ENCODE results near the gene FAM9B. TPM values are rescaled to one million over a fixed set of nuclear protein-coding genes. Genes with fewer than 3 reads are reported as not detected.
"Not testable (repeated sequence)": the region's sequence is repeated elsewhere in the genome, so short reads cannot be mapped to it uniquely, and the experiment has no call there.

The FAM9B gene
- not detected for polyA plus RNA-seq (2013, experiment 1 of 2; ENCODE audit: insufficient read length)
- not detected for polyA plus RNA-seq (2013, experiment 2 of 2; ENCODE audit: insufficient read length)

- no peak for DNase-seq
These were observed at the start of gene FAM9B for GRCh38 chrX:9033989-9034388. Gene FAM9B, minus strand, starts transcription at chrX:9034127. Its CDS starts 1,141 bp downstream, at chrX:9032986.

- no peak for DNase-seq
These were observed 47.3 kb upstream of the FAM9B start for GRCh38 chrX:9081271-9081670.

- DNase-seq: no peak
These were observed 40.4 kb upstream of the FAM9B start for GRCh38 chrX:9074326-9074725.

GRCh38 chrX:9072281-9072680 lies 38.4 kb upstream of the FAM9B start:
- no peak for DNase-seq

- peak; percentile 15 for DNase-seq
These were observed 37.2 kb upstream of the FAM9B start for GRCh38 chrX:9071031-9071650.

GRCh38 chrX:9069573-9069972 lies 35.6 kb upstream of the FAM9B start:
- no peak for DNase-seq

- DNase-seq: no peak
These were observed 30.8 kb upstream of the FAM9B start for GRCh38 chrX:9064694-9065093.

- DNase-seq: no peak
These were observed 28.7 kb upstream of the FAM9B start for GRCh38 chrX:9062641-9063040.

GRCh38 chrX:9055354-9055753 lies 21.4 kb upstream of the FAM9B start:
- DNase-seq: no peak

- DNase-seq: no peak
These were observed 18.2 kb upstream of the FAM9B start for GRCh38 chrX:9052081-9052480.

GRCh38 chrX:9050331-9050730 lies 16.4 kb upstream of the FAM9B start:
- DNase-seq: no peak

GRCh38 chrX:9048801-9049200 lies 14.9 kb upstream of the FAM9B start:
- DNase-seq: no peak

- no peak for DNase-seq
These were observed 4.3 kb upstream of the FAM9B start for GRCh38 chrX:9038244-9038643.

GRCh38 chrX:9037296-9037695 lies 3.4 kb upstream of the FAM9B start:
- no peak for DNase-seq

- no peak for DNase-seq
These were observed 341 bp downstream of the FAM9B start for GRCh38 chrX:9033586-9033985.

GRCh38 chrX:9033179-9033578 lies 748 bp downstream of the FAM9B start:
- no peak for DNase-seq

GRCh38 chrX:9023293-9023692 lies 10.6 kb downstream of the FAM9B start:
- DNase-seq: no peak

GRCh38 chrX:9019151-9019550 lies 14.8 kb downstream of the FAM9B start:
- DNase-seq: peak; percentile 13

GRCh38 chrX:9018332-9018731 lies 15.6 kb downstream of the FAM9B start:
- DNase-seq: not testable (repeated sequence)

GRCh38 chrX:9003041-9003440 lies 30.9 kb downstream of the FAM9B start:
- DNase-seq: no peak

- peak; percentile 22 for DNase-seq
These were observed 45.5 kb downstream of the FAM9B start for GRCh38 chrX:8988446-8988845.

GRCh38 chrX:8987672-8988250 lies 46.2 kb downstream of the FAM9B start:
- no peak for DNase-seq

GRCh38 chrX:8984231-8984630 lies 49.7 kb downstream of the FAM9B start:
- peak; percentile 3 for DNase-seq

- DNase-seq: no peak
These were observed 52.2 kb downstream of the FAM9B start for GRCh38 chrX:8981723-8982122.

GRCh38 chrX:8980756-8981155 lies 53.2 kb downstream of the FAM9B start:
- no peak for DNase-seq
